ENCODE measurements around the gene ATAD3C. TPM values are rescaled to one million over a fixed set of nuclear protein-coding genes. Genes with fewer than 3 reads are reported as not detected.
"Not testable (repeated sequence)": the region's sequence is repeated elsewhere in the genome, so short reads cannot be mapped to it uniquely, and the experiment has no call there.

Gene ATAD3C
- polyA plus RNA-seq, 1 donor (not counting 4 experiments of a cell fraction or from before 2014, with no cell fraction given) = 0.39 TPM

DNA sequence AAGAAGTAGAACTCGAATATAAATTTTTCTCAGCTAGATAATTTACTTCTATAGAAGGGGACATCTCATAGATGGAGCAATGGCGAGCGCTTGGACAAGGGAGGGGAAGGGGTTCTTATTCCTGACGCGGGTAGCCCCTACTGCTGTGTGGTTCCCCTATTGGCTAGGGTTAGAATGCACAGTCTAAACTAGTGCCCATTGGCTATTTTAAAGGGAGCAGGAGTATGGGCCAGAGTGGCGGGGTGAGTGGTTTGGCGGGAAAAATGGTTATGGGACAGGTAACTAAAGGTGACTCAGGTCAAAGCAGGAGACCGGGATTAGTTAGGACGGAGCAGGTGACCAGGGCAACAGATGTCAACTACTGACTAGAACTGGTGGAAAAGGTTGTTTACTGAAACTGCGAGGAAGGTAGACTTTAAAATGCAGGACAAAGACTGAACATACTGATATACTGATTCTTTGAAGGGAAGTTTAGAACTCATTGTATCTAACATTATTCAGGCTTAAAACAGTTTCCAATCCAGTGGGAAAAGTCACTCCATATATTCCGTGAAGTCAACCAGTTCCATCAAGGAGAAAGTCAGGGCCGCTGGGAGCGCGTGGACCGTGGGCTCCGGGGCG is 61.5 kb downstream of the ATAD3C start:
- Histone ChIP-seq H3K9me1 (ENCODE audit: control insufficient read depth, extremely low read depth, insufficient read depth, low read length) (no peaks in the 10 kb centered on the region), H3K4me3 (ENCODE audit: control insufficient read depth in 2 of 3, extremely low read depth in 1 of 3, insufficient read depth in 2 of 3, low read depth in 1 of 3, low read length in 3 of 3) (peak overlapping the region; percentile 76 to 78 (median 77)), H3K79me2 (ENCODE audit: control insufficient read depth, insufficient read depth, low read length) (peaks cover 26% of the 10 kb centered on the region), H4K20me1 (ENCODE audit: control insufficient read depth, extremely low read depth, insufficient read depth, low read length) (no peaks in the 10 kb centered on the region), H3K9ac (ENCODE audit: control insufficient read depth, extremely low read depth, insufficient read depth, low read length) (peak overlapping the region; percentile 97), H3K36me3 (ENCODE audit: control insufficient read depth in 2 of 2, extremely low read depth in 1 of 2, insufficient read depth in 2 of 2, low read length in 2 of 2) (peaks cover 2 to 8% of the 10 kb centered on the region in 2 experiments), H2AFZ (ENCODE audit: control insufficient read depth, low read length) (peak overlapping the region; percentile 89), H3K4me2 (ENCODE audit: control insufficient read depth, extremely low read depth, insufficient read depth, low read depth, low read length) (peak overlapping the region; percentile 90), H3K9me3 (ENCODE audit: control insufficient read depth, low read depth, low read length) (no peaks in the 10 kb centered on the region), H3K27me3 (ENCODE audit: control insufficient read depth, extremely low read depth, insufficient read depth, low read length) (no peaks in the 10 kb centered on the region), H3K27ac (ENCODE audit: control insufficient read depth, insufficient read depth, low read length) (peak overlapping the region; percentile 84), H3K4me1 (ENCODE audit: control insufficient read depth, extremely low read depth, insufficient read depth, low read length) (peaks cover 5% of the 10 kb centered on the region)
- DNase-seq (ENCODE audit: low read depth, low spot score) (no peak), FAIRE-seq (no peak)
- dilution Hi-C loops (cut with MboI; ENCODE audit: extremely low pct_ligation_motif_present, low sequenced_read_pairs) = no loop called here
- TF ChIP-seq EZH2 (IDR thresholded peaks at IDR 0.05; ENCODE audit: low read length) = no peak
- TF ChIP-seq, protein P1, sequence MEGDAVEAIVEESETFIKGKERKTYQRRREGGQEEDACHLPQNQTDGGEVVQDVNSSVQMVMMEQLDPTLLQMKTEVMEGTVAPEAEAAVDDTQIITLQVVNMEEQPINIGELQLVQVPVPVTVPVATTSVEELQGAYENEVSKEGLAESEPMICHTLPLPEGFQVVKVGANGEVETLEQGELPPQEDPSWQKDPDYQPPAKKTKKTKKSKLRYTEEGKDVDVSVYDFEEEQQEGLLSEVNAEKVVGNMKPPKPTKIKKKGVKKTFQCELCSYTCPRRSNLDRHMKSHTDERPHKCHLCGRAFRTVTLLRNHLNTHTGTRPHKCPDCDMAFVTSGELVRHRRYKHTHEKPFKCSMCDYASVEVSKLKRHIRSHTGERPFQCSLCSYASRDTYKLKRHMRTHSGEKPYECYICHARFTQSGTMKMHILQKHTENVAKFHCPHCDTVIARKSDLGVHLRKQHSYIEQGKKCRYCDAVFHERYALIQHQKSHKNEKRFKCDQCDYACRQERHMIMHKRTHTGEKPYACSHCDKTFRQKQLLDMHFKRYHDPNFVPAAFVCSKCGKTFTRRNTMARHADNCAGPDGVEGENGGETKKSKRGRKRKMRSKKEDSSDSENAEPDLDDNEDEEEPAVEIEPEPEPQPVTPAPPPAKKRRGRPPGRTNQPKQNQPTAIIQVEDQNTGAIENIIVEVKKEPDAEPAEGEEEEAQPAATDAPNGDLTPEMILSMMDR (optimal IDR thresholded peaks at IDR 0.05 in 1 of 3, IDR thresholded peaks at IDR 0.05 in 1 of 3, conservative IDR thresholded peaks at IDR 0.05 in 1 of 3; ENCODE audit: extremely low read depth in 1 of 3, insufficient read depth in 2 of 3, low read length in 3 of 3) = no peak

DNA sequence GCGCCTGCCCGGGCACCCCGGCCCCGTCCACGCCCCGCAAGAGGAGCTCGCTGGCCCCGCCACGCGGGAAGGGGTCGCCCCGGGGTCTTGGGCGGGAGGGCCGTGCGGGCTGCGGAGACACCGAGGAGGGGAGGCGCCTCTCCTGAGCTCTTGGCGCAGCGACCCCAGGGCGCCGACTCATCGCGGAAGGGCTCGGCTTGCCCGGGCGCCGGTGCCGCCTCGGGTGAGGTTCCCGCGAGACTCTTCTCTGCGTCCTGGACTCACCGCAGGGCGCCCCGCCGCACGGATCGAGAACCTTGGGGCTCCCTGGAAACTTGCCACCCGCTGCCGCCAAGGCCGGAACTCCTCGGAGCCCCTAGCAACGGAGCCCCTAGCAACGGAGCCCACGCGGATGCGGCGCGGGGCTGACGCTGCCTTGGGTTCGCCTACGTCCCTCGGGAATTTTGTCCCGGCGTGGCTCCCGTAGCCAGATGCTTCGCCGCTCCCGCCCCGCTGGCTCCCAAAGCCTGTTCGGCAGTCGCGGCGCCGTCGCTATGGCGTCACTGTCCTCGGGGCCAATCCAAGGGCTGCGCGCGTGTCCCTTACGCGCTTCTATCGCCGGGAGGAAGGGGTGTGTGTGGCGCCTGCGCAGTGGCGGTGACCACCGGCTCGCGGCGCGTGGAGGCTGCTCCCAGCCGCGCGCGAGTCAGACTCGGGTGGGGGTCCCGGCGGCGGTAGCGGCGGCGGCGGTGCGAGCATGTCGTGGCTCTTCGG is 62.2 kb downstream of the ATAD3C start, which contains the start of gene ATAD3A:
Gene ATAD3A, plus strand, starts transcription at position 630 of the 753 bp plus-strand sequence. Its CDS starts 107 bp downstream, at position 737.
- H3K4me1 ChIP-seq (ENCODE audit: control insufficient read depth, extremely low read depth, insufficient read depth, low read length) = peaks cover 5% of the 10 kb centered on the region
- H3K9me3 ChIP-seq (ENCODE audit: control insufficient read depth, low read depth, low read length) = no peaks in the 10 kb centered on the region
- DNase-seq (ENCODE audit: low read depth, low spot score) = peak; percentile 70
- dilution Hi-C loops (cut with MboI; ENCODE audit: extremely low pct_ligation_motif_present, low sequenced_read_pairs) = no loop called here
- H3K4me2 ChIP-seq (ENCODE audit: control insufficient read depth, extremely low read depth, insufficient read depth, low read depth, low read length) = peak within 1 kb of the TSS; percentile 90
- H2AFZ ChIP-seq (ENCODE audit: control insufficient read depth, low read length) = peak within 1 kb of the TSS; percentile 89
- peak within 1 kb of the TSS; percentile 97 for H3K9ac ChIP-seq (ENCODE audit: control insufficient read depth, extremely low read depth, insufficient read depth, low read length)
- peaks cover 27% of the 10 kb centered on the region for H3K79me2 ChIP-seq (ENCODE audit: control insufficient read depth, insufficient read depth, low read length)
- FAIRE-seq = no peak
- peak within 1 kb of the TSS; percentile 84 for H3K27ac ChIP-seq (ENCODE audit: control insufficient read depth, insufficient read depth, low read length)
- TF ChIP-seq, protein P1 (optimal IDR thresholded peaks at IDR 0.05 in 1 of 3, IDR thresholded peaks at IDR 0.05 in 1 of 3, conservative IDR thresholded peaks at IDR 0.05 in 1 of 3; ENCODE audit: extremely low read depth in 1 of 3, insufficient read depth in 2 of 3, low read length in 3 of 3) = no peak
- no peak for TF ChIP-seq EZH2 (IDR thresholded peaks at IDR 0.05; ENCODE audit: low read length)
- peaks cover 2 to 8% of the 10 kb centered on the region in 2 experiments for H3K36me3 ChIP-seq (ENCODE audit: control insufficient read depth in 2 of 2, extremely low read depth in 1 of 2, insufficient read depth in 2 of 2, low read length in 2 of 2)
- H3K4me3 ChIP-seq (ENCODE audit: control insufficient read depth in 2 of 3, extremely low read depth in 1 of 3, insufficient read depth in 2 of 3, low read depth in 1 of 3, low read length in 3 of 3) = peak within 1 kb of the TSS; percentile 76 to 78 (median 77)
- no peaks in the 10 kb centered on the region for H4K20me1 ChIP-seq (ENCODE audit: control insufficient read depth, extremely low read depth, insufficient read depth, low read length)
- H3K27me3 ChIP-seq (ENCODE audit: control insufficient read depth, extremely low read depth, insufficient read depth, low read length) = no peaks in the 10 kb centered on the region
- H3K9me1 ChIP-seq (ENCODE audit: control insufficient read depth, extremely low read depth, insufficient read depth, low read length) = no peaks in the 10 kb centered on the region

DNA sequence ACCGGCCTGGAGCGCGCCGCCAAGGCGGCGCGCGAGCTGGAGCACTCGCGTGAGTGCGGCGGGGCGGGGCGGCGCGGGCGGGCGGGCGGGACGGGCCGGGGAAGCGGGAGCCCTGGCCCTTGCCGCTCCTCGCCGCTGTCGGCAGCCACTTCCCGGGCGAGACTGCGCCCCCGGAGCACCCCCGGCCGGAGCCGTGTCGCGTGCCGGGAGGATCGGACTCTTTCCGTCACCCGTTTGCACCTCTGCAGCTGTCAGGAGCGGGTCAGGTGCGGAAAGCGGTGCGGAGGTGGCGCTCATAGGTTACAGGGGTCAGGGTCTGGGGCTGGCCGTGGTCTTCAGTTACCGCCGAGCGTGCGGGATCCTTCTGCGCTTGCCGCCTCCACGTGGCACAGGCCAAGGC is 62.9 kb downstream of the ATAD3C start:
- H3K9ac ChIP-seq (ENCODE audit: control insufficient read depth, extremely low read depth, insufficient read depth, low read length) = peak overlapping the region; percentile 62
- H2AFZ ChIP-seq (ENCODE audit: control insufficient read depth, low read length); H4K20me1 ChIP-seq (ENCODE audit: control insufficient read depth, extremely low read depth, insufficient read depth, low read length); H3K4me2 ChIP-seq (ENCODE audit: control insufficient read depth, extremely low read depth, insufficient read depth, low read depth, low read length); H3K9me1 ChIP-seq (ENCODE audit: control insufficient read depth, extremely low read depth, insufficient read depth, low read length); DNase-seq (ENCODE audit: low read depth, low spot score); H3K4me1 ChIP-seq (ENCODE audit: control insufficient read depth, extremely low read depth, insufficient read depth, low read length); FAIRE-seq; H3K9me3 ChIP-seq (ENCODE audit: control insufficient read depth, low read depth, low read length); H3K36me3 ChIP-seq (ENCODE audit: control insufficient read depth in 2 of 2, extremely low read depth in 1 of 2, insufficient read depth in 2 of 2, low read length in 2 of 2); H3K27me3 ChIP-seq (ENCODE audit: control insufficient read depth, extremely low read depth, insufficient read depth, low read length); dilution Hi-C loops (cut with MboI; ENCODE audit: extremely low pct_ligation_motif_present, low sequenced_read_pairs); H3K27ac ChIP-seq (ENCODE audit: control insufficient read depth, insufficient read depth, low read length): not testable (repeated sequence)
- peaks cover 27% of the 10 kb centered on the region for H3K79me2 ChIP-seq (ENCODE audit: control insufficient read depth, insufficient read depth, low read length)
- peak overlapping the region in 2 of 3 experiments; percentile 51 to 76 for H3K4me3 ChIP-seq (ENCODE audit: control insufficient read depth in 2 of 3, extremely low read depth in 1 of 3, insufficient read depth in 2 of 3, low read depth in 1 of 3, low read length in 3 of 3)
